Measurements from ENCODE around the gene PAQR8.

Gene PAQR8

GRCh38 chr6:52351879-52352238 lies 10.1 kb upstream of the PAQR8 start:
- DNase-seq, result no peak

GRCh38 chr6:52352239-52353018 lies 9.5 kb upstream of the PAQR8 start:
- peak in 1 of 2 donors; percentile 58 for DNase-seq

GRCh38 chr6:52356017-52356416 lies 5.9 kb upstream of the PAQR8 start:
- DNase-seq, result no peak

- no peak for DNase-seq
These were observed 2.5 kb upstream of the PAQR8 start for GRCh38 chr6:52359403-52359802.

- no peak for DNase-seq
These were observed 1.9 kb upstream of the PAQR8 start for GRCh38 chr6:52360028-52360427.

- DNase-seq, result no peak
These were observed 1.1 kb upstream of the PAQR8 start for GRCh38 chr6:52360601-52361413.

- peak in 1 of 2 donors; percentile 48 for DNase-seq
These were observed 472 bp upstream of the PAQR8 start for GRCh38 chr6:52361414-52361944.

GRCh38 chr6:52362443-52363227 lies 684 bp downstream of the PAQR8 start:
- peak; percentile 44 to 53 for DNase-seq

- no peak for DNase-seq
These were observed 1.4 kb downstream of the PAQR8 start for GRCh38 chr6:52363228-52363867.

GRCh38 chr6:52364480-52365166 lies 2.7 kb downstream of the PAQR8 start:
- no peak for DNase-seq

GRCh38 chr6:52365317-52365716 lies 3.4 kb downstream of the PAQR8 start:
- DNase-seq, result no peak

- DNase-seq, result no peak
These were observed 4.1 kb downstream of the PAQR8 start for GRCh38 chr6:52365866-52366540.

- no peak for DNase-seq
These were observed 6.1 kb downstream of the PAQR8 start for GRCh38 chr6:52368002-52368401.

- DNase-seq, result no peak
These were observed 7.3 kb downstream of the PAQR8 start for GRCh38 chr6:52369234-52369633.

GRCh38 chr6:52371656-52372191 lies 9.8 kb downstream of the PAQR8 start:
- DNase-seq, result no peak

- no peak for DNase-seq
These were observed 11.3 kb downstream of the PAQR8 start for GRCh38 chr6:52373151-52373690.

GRCh38 chr6:52374247-52374646 lies 12.3 kb downstream of the PAQR8 start:
- no peak for DNase-seq

GRCh38 chr6:52375780-52376556 lies 14.0 kb downstream of the PAQR8 start:
- no peak for DNase-seq

- no peak for DNase-seq
These were observed 14.8 kb downstream of the PAQR8 start for GRCh38 chr6:52376763-52377162.
